NCI-H1417 (cell line): ENCODE data around the gene GEMIN5.
"Not testable (repeated sequence)": the region's sequence is repeated elsewhere in the genome, so short reads cannot be mapped to it uniquely, and the experiment has no call there.

Experiments used
- DNase-seq, 3 experiments: peaks; one replicate each; lab custom pipeline; 2025; lab: John Stamatoyannopoulos, UW

GEMIN5 gene

DNA sequence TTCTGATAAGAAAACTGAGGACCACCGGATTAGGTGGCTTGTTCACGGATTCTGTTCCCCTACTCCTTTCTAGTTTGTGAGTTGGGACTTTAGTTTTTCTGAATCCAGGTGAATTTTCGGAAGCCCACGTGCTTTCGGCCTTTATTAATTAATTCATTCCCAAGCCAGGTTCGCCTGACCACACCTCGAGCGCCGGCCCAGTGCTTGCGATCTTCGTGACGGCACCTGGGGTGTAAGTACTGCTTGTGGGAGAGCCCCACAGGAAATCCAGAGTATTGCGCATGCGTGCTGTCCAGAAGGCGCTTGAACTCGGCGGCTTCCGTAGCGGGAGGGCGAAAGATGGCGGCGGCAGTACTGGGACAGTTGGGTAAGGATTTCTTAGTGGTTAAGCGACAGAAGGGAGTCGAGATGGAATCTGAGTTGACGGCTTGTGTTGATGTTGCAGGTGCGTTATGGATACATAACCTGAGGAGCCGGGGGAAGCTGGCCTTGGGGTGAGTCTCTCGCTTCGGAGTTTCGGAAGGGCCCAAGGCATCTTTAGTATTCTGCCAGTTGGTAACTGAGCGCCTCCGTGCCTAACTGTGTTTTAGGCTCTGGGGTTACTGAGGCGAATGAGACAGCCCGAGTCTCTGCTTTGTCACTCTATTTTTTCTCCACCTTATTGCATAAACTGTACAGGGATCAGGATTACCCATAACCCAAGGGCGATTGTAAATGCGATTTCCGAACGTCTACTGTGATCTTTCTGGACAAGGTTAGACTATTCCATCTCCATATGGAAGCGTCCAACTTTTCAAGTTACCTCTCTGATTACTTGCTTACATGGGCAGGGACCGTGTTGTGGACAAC lies 3.0 kb upstream of the GEMIN5 start, which contains the start of gene MRPL22:
Gene MRPL22, plus strand, starts transcription at position 302 of the 849 bp plus-strand sequence. Its CDS starts 38 bp downstream, at position 340.
- DNase-seq: peak; percentile 83 to 95 (median 91)

DNA sequence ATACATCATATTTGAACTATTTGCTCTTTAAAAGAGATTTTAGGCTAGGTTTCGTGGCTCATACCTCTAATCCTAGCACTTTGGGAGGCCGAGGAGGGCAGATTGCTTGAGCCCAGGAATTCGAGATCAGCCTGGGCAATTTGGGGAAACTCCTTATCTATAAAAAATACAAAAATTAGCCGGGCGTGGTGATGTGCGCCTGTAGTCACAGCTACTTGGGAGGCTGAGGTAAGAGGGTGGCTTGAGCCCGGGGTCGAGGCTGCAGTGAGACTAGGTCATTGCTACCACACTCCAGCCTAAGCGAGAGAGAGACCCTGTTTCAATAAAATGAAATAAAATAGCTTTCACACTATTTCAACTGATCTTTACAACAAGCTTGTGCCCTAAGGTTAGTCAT lies 2.4 kb upstream of the GEMIN5 start:
- DNase-seq: no peak

GRCh38 chr5:154939387-154939786 lies 1.4 kb upstream of the GEMIN5 start:
- not testable (repeated sequence) for DNase-seq

- no peak for DNase-seq
These were observed 759 bp downstream of the GEMIN5 start for GRCh38 chr5:154937186-154937717.

GRCh38 chr5:154934881-154935280 lies 3.1 kb downstream of the GEMIN5 start:
- DNase-seq: no peak

GRCh38 chr5:154933537-154933936 lies 4.5 kb downstream of the GEMIN5 start:
- DNase-seq: no peak

GRCh38 chr5:154923441-154924430 lies 14.3 kb downstream of the GEMIN5 start:
- DNase-seq: no peak

- DNase-seq: no peak
These were observed 20.3 kb downstream of the GEMIN5 start for GRCh38 chr5:154917757-154918156.

- no peak for DNase-seq
These were observed 21.1 kb downstream of the GEMIN5 start for GRCh38 chr5:154916874-154917273.

DNA sequence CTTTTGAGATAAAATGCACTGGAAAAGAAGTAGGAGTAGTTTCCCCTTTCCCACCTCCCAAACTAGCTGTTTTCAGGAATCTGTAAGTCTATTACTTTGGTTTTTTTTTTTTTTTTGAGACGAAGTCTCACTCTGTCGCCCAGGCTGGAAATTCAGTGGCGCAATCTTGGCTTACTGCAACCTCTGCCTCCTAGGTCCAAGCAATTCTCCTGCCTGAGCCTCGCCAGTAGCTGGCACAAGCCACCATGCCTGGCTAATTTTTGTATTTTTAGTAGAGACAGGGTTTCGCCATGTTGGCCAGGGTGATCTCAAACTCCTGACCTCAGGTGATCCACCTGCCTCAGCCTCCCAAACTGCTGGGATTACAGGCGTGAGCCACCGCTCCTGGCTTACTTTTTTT lies 32.4 kb downstream of the GEMIN5 start:
- not testable (repeated sequence) for DNase-seq

DNA sequence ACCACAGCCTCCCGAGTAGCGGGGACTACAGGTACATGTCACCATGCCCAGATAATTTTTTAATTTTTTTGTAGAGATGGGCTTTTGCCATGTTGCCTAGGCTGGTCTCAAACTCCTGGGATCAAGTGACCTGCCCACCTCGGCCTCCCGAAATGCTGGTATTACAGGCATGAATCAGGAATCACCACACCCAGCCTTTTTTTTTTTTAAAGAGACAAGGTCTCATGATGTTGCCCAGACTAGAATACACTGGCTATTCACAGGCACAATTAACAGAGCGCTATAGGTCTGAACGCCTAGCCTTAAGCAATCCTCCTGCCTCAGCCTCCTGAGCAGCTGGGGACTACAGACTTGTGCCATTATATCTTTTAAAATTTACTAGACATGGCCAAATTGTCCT lies 36.1 kb downstream of the GEMIN5 start:
- DNase-seq: no peak

DNA sequence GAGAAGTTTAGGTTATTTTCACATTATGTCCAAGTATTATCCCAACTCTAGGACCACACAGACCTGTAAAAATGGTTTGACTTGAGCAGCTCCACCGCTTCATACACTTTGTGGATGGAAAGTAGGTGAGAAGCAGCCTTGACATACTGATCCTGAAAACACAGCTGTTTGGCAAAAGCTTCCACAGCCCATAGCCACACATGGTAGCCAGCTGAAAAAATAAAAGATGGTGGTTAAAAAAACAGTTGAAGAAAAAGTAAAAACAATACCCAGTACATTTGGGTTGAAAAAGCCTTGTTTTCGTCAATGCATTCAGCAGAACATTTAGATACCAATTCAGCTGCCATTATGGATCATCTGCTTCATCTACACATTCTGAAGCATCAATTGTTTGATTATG lies 36.7 kb downstream of the GEMIN5 start:
- no peak for DNase-seq

DNA sequence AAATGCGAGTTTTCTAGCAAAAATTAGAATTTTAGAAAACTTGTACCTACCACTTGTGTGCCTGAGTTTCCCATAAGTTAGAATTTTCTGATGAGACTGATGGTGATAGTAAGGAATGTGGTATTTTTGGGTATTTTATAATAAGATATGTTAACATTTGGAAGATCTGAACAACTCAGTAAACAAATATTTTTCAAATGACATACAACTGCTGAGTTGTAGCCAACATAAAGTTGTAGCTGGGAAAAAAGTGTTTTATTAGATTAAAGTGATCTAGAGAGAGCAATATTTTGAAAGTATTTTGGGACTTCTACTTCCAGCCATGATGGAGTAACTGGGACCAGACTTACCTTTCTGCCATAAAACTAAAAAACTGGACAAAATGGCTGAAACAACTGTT lies 37.9 kb downstream of the GEMIN5 start:
- no peak for DNase-seq

GRCh38 chr5:154899151-154899816 lies 38.7 kb downstream of the GEMIN5 start:
- no peak for DNase-seq

DNA sequence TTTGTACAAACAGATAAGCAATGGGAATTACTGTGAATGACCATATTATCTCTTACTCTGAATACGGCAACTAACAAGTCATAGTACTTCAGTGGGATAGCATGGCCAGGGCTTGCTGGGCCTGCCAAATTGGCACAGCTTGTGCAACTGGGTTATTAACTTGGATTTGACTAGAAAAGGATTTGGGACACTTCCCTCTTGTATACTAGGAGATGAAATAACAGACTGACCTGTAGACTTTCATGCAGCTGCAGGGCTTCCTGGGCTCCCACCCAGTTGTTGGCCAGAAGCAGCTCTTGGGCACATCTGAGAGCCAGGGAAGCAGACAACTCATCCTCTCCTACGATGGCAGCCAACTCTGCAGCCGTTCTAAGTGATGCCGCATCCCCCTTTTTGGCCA lies 39.8 kb downstream of the GEMIN5 start:
- DNase-seq: no peak

DNA sequence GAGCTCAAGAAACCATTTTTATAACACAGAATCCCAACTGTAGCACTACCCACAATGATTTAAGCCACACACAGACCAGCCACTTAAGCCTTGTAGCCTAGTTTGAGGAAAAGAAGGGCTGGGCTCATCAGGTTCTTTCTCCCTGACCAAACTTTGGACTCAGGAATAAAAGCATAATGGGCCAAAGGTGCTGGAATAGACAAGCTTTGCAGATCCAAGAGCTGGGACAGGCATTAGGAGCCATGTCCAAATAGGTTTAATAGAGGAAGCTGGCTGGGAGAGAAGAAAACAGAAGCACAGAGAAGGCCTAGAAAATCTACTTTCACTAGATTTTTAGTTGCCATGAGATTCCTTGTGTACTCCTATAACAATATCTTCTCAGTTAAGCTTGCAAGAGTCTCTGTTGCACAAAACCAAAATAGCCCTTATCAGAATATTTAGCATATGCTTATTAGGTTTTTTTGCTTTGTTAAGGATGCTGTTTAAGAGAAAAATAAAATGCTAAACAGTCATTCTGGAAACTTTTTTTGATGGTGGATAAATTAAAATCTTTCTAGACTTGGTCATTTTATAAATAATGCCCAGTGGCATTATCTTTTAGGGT lies 41.3 kb downstream of the GEMIN5 start:
- no peak for DNase-seq

- DNase-seq: no peak
These were observed 42.1 kb downstream of the GEMIN5 start for GRCh38 chr5:154895606-154896561.

- DNase-seq: no peak
These were observed 44.6 kb downstream of the GEMIN5 start for GRCh38 chr5:154893381-154893780.

DNA sequence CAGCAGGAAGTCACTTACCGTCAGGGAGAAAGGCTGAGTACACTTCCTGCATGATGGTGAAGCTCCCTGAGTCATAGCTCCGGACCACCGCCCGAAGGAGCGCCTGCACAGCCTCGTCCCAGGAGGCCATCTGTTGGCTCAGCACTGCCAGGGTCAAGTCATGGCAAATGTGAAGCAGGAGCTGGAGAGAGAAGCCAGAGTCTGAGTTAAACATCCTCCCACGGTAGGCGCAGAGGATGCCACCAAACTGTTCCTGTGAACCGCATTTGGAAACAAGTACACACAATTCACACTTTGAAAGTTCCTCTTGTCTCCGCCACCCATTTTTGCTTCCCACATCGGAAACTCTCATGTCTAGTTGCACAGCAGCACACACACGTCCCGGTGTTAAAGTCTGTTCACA lies 45.6 kb downstream of the GEMIN5 start:
- DNase-seq: no peak

GRCh38 chr5:154885439-154885838 lies 52.6 kb downstream of the GEMIN5 start:
- DNase-seq: no peak
